ENCODE data around the gene RBMS1.

- TF ChIP-seq CTCF (CRISPR knock-in tag; IDR thresholded peaks at IDR 0.05) (no peak; the same call in 1 of the 2 replicates), ZZZ3 (CRISPR knock-in tag; IDR thresholded peaks at IDR 0.05; ENCODE audit: borderline replicate concordance) (no peak), RAD21 (CRISPR knock-in tag; IDR thresholded peaks at IDR 0.05) (peak; percentile 77), ZBTB7A (CRISPR knock-in tag; IDR thresholded peaks at IDR 0.05) (peak; percentile 99), PRDM4 (CRISPR knock-in tag; IDR thresholded peaks at IDR 0.05; ENCODE audit: borderline replicate concordance) (no peak), CREB1 (IDR thresholded peaks at IDR 0.05) (peak; percentile 48; the same call in 1 of the 2 replicates), CREB1 (CRISPR knock-in tag; IDR thresholded peaks at IDR 0.05) (peak; percentile 86), ZNF83 (CRISPR knock-in tag; IDR thresholded peaks at IDR 0.05; ENCODE audit: borderline replicate concordance) (no peak), ZNF3 (CRISPR knock-in tag; IDR thresholded peaks at IDR 0.05) (peak; percentile 99), BHLHE40 (IDR thresholded peaks at IDR 0.05; ENCODE audit: low read length) (peak; percentile 85)
- TF ChIP-seq, protein P1, sequence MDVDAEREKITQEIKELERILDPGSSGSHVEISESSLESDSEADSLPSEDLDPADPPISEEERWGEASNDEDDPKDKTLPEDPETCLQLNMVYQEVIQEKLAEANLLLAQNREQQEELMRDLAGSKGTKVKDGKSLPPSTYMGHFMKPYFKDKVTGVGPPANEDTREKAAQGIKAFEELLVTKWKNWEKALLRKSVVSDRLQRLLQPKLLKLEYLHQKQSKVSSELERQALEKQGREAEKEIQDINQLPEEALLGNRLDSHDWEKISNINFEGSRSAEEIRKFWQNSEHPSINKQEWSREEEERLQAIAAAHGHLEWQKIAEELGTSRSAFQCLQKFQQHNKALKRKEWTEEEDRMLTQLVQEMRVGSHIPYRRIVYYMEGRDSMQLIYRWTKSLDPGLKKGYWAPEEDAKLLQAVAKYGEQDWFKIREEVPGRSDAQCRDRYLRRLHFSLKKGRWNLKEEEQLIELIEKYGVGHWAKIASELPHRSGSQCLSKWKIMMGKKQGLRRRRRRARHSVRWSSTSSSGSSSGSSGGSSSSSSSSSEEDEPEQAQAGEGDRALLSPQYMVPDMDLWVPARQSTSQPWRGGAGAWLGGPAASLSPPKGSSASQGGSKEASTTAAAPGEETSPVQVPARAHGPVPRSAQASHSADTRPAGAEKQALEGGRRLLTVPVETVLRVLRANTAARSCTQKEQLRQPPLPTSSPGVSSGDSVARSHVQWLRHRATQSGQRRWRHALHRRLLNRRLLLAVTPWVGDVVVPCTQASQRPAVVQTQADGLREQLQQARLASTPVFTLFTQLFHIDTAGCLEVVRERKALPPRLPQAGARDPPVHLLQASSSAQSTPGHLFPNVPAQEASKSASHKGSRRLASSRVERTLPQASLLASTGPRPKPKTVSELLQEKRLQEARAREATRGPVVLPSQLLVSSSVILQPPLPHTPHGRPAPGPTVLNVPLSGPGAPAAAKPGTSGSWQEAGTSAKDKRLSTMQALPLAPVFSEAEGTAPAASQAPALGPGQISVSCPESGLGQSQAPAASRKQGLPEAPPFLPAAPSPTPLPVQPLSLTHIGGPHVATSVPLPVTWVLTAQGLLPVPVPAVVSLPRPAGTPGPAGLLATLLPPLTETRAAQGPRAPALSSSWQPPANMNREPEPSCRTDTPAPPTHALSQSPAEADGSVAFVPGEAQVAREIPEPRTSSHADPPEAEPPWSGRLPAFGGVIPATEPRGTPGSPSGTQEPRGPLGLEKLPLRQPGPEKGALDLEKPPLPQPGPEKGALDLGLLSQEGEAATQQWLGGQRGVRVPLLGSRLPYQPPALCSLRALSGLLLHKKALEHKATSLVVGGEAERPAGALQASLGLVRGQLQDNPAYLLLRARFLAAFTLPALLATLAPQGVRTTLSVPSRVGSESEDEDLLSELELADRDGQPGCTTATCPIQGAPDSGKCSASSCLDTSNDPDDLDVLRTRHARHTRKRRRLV (CRISPR knock-in tag; IDR thresholded peaks at IDR 0.05) = no peak
These were observed 993 bp downstream of the RBMS1 start for GRCh38 chr2:160492401-160493226.

Measured in HepG2 (cell line).